ENCODE results near the gene NCK2. TPM values are rescaled to one million over a fixed set of nuclear protein-coding genes. Genes with fewer than 3 reads are reported as not detected.

Gene NCK2
- total and polyA plus RNA-seq, 9 of the 15 experiments (the other 6 are each of a cell fraction or from before 2014, with no cell fraction given): 0.90 to 27.9 (median 15.9) TPM

GRCh38 chr2:105721991-105722511 lies 22.7 kb upstream of the NCK2 start (continued):
- TF ChIP-seq MGA (IDR thresholded peaks at IDR 0.05) (peak; percentile 63), FOSL1 (tag; conservative IDR thresholded peaks at IDR 0.05) (peak; percentile 81), GABPA (tag; conservative IDR thresholded peaks at IDR 0.05; ENCODE audit: low read depth) (no peak), BRD9 (IDR thresholded peaks at IDR 0.05; ENCODE audit: low read depth, partially characterized antibody) (peak; percentile 32), BRF1 (IDR thresholded peaks at IDR 0.05; ENCODE audit: borderline replicate concordance, extremely low read depth, insufficient read length) (no peak), MTA1 (IDR thresholded peaks at IDR 0.05; ENCODE audit: borderline replicate concordance) (no peak)

Measured in K562 (cell line).